Breast epithelium (tissue), 3 donors: ENCODE data around the gene PLD3.

Source experiments
- POLR2A ChIP-seq: fragments of 450-650 bp; IDR thresholded peaks from one replicate; pipeline ENCODE4 v1.6.1; 2016; ENCODE audit warnings: antibody characterized with exemption, mild to moderate bottlenecking, moderate library complexity
- POLR2AphosphoS5 ChIP-seq, 3 donors: sonication (generic); formaldehyde crosslinking; IDR thresholded peaks; one replicate each; pipeline ENCODE4 v1.6.1; 2017; ENCODE audit warnings: antibody characterized with exemption in 3 of 3
- TF ChIP-seq, protein P1 (sequence below), 3 donors: fragments of 450-650 bp; IDR thresholded peaks; one replicate each; pipeline ENCODE4 v1.5.1; 2016 to 2017; ENCODE audit warnings: antibody characterized with exemption in 3 of 3, mild to moderate bottlenecking in 3 of 3, moderate library complexity in 3 of 3

DNA sequence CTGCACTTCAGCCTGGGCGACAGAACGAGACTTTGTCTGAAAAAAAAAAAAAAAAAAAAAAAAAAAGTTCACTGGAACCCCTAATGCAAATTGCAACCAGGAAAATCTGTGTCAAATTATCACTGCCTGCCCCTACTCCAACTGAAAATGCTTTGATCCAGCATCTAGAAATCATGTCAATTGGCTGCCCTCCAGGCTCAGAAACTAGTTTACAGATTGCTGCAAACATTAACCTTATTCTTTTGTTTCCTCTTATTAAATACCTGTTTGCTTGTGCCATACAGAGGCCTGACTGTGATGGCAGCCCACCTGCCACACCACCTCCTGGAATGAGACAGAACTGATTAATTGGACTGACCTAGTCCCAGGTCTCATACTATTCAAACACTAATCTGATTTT, 44.7 kb upstream of the PLD3 start:
- TF ChIP-seq, protein P1, sequence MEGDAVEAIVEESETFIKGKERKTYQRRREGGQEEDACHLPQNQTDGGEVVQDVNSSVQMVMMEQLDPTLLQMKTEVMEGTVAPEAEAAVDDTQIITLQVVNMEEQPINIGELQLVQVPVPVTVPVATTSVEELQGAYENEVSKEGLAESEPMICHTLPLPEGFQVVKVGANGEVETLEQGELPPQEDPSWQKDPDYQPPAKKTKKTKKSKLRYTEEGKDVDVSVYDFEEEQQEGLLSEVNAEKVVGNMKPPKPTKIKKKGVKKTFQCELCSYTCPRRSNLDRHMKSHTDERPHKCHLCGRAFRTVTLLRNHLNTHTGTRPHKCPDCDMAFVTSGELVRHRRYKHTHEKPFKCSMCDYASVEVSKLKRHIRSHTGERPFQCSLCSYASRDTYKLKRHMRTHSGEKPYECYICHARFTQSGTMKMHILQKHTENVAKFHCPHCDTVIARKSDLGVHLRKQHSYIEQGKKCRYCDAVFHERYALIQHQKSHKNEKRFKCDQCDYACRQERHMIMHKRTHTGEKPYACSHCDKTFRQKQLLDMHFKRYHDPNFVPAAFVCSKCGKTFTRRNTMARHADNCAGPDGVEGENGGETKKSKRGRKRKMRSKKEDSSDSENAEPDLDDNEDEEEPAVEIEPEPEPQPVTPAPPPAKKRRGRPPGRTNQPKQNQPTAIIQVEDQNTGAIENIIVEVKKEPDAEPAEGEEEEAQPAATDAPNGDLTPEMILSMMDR (IDR thresholded peaks at IDR 0.05), result no peak
- TF ChIP-seq POLR2AphosphoS5 (IDR thresholded peaks at IDR 0.05) (no peak), POLR2A (no peak)
